GM21447 (cell line): ENCODE measurements around the gene CBL.

Source experiments
- ATAC-seq: cut with Tn5 transposase; IDR thresholded peaks from one replicate; pipeline ENCODE4 v1.9.1; 2021; ENCODE audit not compliant: unreplicated experiment

Gene CBL

DNA sequence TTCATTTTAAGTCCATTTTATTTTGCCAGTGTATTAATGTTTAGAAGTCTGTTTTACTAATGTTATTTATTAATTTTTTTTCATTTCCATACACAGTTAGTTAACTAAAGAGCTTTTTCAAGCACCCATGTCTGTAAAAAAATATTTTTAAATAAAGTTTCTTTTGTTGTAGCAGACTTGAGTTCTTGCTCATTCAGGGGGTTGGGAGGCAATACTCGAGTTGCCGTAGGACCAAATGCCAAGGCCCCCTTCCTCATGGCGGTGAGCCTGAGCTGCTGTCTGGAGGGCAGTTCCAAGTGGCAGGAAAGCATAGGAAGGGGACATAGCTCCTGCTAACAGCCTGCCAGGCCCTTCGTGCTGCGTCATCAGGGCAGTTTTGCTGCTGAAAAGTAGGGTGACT, 101.8 kb downstream of the CBL start:
- ATAC-seq: no peak

DNA sequence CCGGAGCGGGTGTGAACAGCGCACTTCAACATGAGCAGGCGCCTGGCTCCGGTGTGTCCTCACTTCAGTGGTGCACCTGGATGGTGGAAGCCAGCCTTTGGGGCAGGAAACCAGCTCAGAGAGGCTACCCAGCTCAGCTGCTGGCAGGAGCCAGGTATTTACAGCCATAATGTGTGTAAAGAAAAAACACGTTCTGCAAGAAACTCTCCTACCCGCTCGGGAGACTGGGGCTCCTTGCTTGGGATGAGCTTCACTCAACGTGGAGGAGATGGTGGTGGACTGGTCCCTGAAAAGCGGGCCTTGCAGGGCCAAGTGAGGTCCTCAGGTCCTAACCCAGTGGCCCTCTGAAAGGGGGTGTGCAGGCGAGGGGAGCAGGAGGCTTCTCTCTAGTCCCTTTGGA, 103.3 kb downstream of the CBL start:
- ATAC-seq: no peak

DNA sequence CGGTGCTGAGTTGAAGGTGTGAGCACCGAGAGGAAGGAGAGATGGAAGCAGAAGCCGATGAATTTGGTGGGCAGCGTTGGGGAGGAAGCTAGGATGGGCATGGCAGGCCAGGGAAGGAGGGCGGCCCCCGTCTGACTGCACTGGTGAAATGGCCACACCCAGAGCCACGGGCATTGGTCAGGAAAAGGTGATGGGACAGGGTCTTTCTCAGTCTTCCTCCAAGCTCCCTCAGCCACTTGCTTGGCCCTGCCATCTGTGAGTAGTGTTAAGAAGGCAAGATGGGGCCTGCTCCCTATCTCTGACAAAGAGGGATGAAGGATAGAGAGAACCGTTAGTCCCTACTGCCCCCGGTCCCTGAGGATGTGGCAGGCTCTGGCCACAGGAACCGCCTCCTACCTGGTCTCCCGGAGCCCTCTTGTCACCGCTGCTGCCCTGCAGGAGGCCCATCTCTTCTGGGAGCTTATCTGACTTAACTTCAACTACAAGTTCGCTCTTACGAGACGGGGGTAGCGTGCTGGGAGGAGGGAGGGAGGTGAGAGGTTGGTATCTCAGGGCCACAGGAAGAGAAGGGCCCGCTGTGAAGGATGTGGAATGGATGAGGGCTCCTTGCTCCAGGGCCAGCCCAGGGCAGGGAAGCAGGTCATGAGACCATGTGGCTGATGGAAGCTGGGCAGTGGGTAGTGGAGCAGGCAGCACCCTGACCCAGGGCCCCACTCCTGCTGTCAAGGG, 104.0 kb downstream of the CBL start:
- no peak for ATAC-seq

DNA sequence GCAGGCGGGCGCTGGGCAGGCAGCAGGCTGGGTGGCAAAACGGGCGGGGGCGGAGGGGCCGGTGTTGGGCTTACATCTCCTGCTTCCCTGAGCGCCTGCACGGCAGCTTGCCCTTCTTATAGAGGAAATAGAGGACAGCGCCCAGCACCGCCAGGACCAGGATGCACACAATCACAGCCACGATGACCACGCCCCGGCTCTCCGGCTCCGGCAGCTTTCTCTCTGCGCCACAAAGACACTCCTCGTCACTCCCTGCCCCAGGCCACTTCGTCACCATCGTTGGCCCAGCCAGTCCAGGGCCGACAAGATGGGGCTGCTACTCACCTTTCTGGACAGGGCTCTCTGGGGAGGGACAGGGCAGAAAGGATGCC, 104.5 kb downstream of the CBL start:
- no peak for ATAC-seq

DNA sequence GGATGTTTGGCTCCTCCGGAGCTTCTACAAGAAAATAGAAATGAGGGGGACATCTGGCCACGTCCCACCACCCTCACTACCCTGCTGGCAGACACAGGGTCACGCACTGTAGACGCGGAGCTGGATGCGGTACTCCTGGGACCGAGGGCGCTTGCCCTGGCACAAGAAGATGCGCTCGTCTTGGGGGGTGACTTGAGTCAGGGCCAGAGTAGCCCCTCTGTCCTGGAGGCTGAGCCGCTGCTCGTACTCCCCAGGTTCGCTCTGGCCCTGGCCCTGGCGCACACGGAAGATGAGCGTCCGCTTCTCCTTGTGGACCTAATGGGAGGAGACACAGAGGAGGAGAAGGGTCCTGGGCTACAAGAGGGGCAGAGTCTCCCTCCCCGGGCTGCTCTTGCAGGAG, 108.6 kb downstream of the CBL start:
- ATAC-seq: no peak

DNA sequence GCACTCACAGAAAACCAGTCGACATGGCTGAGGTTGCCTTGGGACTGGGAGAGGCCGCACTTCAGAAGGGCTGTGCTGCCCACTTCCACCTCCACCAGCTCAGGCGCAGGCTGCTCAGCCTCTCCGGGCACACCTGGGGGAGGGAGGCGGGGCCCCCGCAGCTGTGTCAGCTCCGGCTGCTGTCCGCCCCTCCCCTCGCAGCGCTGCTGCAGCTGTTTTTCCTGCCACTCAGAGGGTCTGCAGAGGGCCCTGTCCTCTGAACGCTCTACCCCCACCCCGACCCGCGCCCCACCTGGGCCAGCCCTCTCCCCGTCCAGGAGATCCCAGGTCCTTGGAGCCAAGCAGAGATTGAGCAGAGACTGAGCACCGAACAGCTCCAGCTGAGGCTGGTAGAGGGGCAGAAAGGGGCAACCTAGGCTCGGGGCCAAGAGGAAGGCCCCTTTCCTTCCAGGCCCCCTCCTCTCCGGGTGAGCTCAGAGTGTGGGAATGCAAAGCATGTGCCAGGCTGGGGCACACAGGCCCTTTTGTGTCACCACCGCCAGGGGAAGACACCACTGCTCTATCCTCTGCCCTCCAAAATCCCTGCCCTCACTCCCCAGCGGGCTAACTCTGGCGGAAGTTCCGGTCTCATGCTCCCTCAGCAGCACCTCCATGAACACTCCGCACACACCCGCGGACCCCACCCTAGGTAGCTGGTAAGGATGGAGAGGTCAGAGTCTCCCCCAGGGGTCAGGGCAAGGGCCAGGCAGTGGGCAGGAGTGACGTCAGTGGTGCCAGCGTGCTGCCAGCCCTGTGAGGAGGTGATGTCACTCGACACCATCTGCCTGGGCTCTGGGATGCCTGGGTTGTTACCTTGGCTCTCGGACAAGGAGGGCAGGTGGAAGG, 109.2 kb downstream of the CBL start:
- no peak for ATAC-seq

DNA sequence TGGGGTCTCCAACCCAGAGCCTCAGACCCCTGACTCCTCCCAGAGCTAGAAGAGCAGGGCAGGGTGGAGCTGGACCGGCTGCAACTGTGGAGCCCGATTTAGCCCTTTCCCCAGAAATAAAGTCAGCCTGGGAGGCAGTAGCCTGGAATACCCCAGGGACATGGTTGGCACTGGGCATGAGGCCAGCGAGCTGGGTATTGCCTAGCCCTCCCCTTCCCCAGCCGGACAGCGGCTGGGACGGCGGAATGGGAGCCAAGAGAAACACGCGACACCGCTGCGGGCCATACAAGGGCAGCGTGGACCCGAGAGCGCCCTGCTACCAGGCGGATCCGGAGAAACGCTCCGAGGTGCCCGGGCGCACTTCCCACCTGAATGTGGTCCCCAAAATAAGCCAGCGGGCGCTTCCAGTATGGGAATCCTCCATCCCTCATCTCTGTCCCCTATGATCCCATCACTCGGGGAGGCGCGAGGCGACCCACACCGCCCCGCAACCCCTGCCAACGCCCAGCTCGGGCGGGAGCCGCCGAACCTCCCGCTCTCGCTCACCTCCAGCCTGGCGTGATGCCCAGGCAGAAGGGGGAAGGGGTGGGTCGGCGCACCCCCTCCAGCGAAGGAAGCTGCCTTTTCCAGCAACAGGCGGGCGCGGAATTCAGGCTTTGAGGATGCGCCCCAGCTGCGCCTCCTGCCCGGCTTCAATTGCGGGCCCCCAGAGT, 110.0 kb downstream of the CBL start:
- no peak for ATAC-seq

DNA sequence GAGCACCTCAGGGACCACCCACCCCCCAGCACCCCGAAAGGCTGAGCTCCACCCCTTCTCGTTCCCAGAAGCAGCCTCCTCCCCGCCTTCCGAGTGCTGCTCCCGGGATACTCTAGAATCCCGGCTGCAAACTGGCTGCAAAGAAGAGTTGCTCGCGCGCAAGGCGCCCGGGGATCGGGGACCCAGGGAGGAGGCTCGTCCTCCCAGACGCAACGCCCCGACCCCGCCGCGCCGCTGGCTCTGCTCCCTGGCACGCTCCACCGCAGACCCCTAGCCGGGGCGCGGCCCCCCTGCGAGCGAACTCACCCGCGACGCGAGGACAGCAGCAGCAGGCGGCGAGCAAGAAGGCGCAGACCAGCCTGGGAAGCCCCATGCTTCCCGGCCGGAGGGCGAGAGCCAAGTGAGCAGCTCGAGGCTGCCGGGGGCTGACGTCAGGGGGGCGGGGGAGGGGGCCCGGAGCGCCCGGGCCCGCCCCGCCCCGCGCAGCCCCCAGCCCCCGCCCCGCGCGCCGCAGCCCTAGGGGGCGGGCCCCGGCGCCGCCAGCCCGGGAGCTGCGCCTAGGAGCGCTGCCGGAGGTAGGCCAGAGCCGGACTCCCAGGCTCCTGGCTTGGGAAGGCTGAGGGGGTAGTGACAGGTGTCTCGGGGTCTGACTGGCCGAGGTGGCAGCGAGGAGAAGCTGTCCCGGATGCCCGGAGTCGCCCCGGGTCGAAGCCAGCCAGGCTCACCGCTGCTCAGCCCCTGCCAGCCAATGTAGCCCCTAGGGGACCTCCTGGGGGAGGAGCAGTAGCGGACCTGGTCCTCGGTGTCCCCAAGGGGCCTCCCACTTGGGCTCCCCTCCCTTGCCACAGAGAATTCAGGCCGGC, 110.8 kb downstream of the CBL start, which contains the start of gene MCAM:
TSS of gene MCAM (minus strand) at position 402 of the 863 bp plus-strand sequence. CDS start at position 373, 29 bp downstream.
- no peak for ATAC-seq

DNA sequence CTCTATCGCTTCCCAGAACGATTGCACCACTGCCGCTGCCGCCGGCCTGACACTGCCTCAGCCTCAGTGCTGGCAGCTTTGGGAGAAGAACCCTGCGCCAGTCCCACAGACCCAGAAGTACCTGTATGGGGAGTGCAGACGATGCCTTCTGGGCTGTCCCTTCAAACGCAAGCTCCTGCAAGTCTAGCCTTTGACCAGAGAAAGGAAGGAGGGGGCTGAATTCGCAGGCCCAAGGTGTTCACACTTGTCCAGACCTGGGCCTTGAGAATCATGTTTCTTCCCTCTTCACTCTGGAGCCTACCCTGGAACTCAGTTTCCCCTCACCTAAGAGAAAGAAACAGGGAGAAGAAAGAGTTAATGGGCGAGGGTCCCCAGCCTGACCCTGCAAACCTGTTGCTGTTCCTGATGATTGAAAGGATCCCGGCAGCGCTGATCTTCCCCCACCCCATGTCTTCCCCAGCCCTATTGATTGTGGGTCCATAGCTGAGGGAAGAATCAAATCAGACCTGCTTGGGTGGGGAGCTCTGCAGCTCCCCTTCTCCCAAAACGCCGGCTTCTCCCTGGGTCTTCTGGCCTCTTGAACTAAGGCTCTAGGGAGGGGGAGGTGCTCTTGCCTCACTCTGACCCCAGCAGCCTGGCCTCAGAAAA, 111.6 kb downstream of the CBL start:
- ATAC-seq: no peak

DNA sequence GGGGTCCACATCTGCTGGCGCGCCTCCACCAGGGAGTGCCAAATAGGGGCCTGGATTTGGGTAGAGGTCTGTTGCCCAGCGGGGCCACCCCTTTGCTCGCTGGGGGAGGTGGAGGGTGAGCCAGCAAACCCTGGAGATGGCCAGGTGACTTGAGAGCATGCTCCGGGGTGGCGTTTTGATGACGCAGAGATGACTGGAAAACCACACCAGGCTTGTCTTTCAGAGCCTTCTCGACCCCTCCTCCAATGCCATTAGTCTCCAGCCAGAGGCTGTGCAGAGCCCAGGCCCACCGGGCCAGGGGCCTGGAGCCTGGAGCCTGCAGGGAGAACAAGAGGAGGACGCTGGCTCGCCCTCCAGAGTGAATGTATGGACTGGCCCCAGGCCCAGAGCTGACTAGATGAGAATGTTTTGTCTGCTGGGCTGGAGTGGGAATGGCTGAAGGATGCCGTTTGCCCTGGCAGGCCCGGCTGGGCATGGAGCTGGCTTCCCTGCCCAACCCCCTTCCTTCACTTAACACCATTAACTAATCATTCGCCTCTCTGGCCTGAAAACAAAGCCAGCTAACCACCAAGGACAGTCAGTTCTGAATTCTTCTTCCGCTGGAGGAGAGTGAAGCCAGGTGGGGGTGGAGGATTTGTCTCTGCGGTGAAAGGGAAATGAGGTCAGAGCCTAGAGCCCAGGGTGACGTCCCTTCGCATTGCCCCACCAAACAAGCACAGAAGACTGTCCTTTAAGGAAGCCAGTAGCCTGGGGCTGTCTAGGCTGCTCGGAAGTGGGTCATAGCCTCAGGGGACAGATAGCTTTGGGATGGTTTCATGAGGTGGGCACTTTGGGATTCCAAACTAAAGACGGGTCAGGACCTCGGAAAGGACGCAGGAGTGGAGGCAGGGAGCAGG, 112.3 kb downstream of the CBL start:
- no peak for ATAC-seq

DNA sequence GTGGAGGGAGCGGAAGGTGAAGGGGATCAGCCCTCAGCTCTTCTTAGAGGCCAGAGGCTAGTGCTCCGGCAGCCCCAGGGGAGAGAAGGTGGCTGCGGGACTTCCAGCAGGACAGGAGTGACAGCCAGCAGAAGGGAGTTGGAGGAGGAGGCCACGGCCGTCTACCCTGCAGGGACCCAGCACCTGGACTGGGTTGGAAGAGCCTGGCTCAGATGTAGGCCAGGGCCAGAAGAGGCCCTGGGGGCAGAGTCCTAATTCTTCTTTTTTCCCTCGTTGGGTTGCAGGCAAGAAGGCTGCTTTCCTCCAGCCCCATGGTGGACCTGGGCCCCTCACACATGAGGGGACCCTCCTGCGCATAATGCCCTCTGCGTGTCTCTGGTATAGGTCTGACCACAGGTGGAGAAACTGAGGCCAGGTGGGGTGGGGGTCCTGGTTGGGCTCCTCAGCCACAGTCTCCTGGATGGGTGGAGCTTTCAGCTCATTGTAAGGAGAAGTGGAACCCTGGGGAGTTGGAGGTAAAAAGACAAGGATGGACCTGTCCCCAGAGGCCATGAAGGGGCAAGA, 113.1 kb downstream of the CBL start:
- ATAC-seq: no peak

DNA sequence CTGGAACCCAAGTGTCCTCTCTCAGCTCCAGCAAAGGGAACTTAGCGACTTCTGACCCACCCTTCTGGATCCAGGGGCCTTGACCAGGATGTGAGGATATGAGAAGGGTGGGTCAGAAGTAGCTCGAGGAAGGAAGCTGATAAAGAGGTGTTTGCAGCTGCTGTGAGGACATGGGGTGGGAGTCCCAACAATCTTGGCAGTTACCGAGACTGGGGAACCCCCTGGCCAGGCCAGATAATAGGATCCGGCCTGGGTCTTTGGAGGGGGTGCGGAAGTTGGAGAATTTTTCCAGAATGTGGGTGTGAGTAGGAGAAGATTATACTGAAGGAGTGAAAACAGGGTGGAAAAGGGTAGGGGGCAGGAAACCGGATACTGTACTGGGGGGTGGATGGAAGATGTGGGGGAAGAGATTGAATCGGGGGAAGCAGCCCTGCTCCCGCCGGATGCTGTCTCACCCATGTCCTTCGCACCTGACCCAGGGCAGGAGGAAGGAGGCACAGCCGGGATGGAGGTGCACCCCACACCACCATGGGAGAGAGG, 113.6 kb downstream of the CBL start:
- ATAC-seq: no peak

DNA sequence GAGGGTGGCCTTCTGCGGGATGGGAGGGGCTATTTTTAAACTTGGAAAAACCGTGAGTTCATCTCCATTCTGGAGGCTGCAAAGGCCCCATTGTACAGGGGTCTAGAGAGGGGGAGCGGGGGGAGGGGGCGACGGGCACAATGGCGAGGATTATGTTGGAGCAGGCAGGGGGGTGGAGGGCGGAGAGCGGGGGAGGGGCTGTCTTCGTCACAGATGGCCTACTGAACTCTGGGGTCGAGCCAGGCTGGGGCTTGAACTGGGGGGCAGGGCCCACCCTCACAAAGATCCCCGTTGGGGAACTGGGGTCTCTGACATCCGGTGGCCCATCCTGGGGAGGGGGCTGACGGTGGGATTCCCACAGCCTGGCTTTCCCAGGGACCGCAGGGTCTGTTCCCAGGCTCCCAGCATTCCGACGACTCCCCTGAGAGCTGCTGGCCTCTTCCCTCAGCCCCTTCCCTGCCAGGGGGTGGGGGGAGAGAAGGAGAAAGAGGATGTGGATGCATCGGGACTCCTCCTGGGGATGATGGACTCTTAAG, 114.2 kb downstream of the CBL start:
- no peak for ATAC-seq

DNA sequence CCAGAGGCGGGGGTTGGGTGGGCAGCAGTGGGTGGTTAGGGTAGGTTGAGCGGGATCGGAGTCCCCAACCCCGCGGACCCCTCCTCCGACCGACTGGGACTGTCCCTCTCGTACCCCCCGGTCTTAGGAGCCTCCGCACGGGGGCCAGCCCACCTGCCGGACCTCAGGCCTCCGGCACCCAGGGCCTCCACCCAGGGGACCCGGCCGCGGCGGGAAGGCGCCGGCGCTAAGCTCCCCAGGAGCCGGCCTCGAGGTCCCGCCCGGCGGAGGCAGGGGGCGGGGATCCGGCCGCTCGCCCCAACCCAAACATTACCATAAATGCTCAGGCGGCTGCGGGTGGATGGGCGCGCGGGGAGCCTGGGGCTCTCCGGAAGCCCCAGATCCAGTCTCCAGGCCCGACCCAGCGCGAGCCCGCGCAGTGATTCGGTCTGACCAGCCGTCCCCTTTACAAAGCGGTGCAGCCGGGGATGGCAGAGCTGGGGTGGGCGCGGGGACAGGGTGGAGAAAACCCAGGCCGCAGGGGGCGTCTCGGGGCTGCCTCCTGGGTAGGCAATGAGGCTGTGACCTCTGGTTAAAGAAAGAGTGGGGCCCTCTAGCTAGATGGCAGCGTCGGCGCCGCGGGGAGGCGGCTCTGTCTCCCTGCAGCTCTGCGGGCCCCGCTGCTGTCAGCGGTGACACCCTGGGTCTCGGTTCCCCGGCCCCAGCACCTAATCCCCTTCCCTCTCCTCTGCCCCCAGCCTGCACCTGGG, 114.8 kb downstream of the CBL start:
- peak; percentile 49 for ATAC-seq

DNA sequence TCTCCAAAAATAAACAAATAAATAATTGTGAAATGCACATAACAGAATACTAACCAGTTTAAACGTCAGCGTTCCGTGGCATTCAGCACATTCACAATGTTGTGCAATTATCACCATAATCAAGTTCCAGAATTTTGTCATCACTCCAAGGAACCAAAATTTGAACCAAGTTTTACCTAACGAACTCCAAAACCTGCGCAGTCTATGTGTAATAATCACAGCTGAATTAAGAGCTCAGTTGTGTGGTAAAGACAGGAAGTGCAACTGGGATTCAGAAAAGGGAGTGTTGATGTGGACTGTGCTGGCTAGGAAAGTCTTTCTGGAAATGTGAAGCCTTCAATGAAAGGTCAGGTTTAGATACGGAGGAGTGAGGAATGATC, 116.2 kb downstream of the CBL start:
- no peak for ATAC-seq

DNA sequence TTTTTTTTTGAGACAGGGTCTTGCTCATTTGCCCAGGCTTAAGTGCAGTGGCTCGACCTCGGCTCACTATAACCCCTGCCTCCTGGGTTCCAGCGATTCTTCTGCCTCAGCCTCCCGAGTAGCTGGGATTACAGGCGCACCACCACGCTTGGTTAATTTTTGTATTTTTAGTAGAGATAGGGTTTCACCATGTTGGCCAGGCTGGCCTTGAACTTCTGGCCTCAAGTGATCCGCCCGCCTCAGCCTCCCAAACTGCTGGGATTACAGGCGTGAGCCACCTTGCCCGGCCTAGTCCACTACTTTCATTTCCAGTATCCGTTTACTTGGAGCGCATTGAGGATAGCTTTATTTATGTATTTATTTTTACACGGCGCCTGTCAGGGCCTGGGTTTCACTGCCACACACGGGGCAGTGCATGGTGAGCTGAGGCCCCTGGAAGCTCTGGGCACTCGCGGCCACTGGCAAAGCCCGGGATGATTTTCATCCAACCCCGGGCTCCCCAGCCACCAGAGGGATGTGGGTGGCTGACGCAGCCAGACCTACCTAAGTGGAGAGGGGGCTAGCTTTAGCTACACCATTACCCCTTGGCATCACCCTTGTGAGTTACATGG, 116.9 kb downstream of the CBL start:
- no peak for ATAC-seq

DNA sequence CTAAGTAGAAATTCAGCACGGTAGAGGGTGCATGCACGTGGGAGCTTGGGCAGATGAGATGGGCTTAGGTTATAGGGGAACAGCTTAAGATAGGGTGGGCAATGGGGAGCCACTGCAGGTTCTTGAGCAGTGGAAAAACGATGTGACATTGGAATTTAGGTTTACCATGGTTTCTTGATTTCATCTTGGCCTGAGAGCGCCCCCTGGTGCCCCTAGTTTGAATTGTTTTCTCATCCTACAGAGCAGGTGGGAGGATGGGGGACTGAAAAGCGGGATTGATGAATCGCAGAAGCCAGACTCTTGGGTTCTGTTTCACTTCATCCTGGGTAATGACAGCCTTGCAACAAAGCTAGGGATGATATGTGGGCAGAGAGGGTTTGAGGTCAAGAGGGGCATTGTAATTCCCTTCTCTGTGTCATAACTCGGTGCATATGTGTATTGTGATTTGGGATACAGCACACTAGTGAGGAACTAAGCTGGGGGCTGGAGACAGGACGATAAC, 117.4 kb downstream of the CBL start:
- ATAC-seq: no peak
